ENCODE data around the gene KRT17. TPM values are rescaled to one million over a fixed set of nuclear protein-coding genes. Genes with fewer than 3 reads are reported as not detected.

The KRT17 gene
- total RNA-seq (not detected), total RNA-seq (0.12 to 0.38 reads per million in 2 donors)

DNA sequence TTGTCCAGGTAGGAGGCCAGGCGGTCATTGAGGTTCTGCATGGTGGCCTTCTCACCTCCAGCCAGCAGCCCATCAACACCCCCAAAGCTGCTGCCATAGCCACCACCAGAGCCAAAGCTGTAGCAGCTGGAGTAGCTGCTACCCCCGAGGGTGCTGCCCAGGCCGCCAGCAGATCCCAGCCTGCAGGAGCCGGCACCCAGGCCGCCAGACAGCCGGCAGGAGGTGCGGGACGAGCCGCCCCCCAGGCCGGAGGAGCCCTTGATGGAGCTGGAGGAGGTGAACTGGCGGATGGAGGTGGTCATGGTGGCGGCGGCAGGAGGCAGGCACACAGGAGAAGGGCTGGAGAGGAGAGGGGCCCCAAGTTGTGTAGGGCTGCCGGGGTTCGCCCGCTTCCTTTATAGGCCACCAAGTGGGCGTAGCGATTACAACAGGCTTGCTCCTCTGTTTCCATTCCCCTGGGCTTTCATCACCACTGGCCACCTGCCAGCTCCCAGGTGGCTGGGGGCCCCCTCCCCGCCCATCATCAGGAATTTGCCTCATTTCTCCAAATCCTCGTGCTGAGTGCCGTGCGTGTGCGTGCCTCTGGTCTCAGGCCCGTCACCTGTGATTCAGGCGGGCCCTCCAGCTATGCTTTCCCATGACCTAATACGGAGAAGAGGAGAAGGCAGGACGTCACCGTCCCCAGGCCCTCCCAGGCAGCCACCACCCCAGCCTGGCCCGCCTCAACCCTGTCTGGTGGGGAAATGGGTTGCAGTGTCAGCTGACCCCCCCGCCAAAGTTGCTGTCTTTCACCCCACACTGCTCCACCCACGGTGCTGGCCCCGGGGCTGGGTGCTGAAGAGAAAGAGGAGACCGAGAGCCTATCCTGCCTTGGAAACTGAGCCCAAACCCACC is at the start of gene KRT17:
Gene KRT17, minus strand, starts transcription at position 368 of the 894 bp plus-strand sequence. Its CDS starts 66 bp downstream, at position 302.
- DNase-seq (no peak), ATAC-seq (no peak)
- Mint-ChIP-seq H3K27ac (no peak within 1 kb of the TSS), H3K4me3 (no peak within 1 kb of the TSS), H3K4me1 (peaks cover 4% of the 10 kb centered on the region), H3K36me3 (ENCODE audit: low read depth) (peaks cover 3% of the 10 kb centered on the region), H3K27me3 (peaks cover 53% of the 10 kb centered on the region)
- no peaks in the 10 kb centered on the region for H3K9me3 ChIP-seq (ENCODE audit: control insufficient read depth, low read length, poor library complexity, severe bottlenecking)

DNA sequence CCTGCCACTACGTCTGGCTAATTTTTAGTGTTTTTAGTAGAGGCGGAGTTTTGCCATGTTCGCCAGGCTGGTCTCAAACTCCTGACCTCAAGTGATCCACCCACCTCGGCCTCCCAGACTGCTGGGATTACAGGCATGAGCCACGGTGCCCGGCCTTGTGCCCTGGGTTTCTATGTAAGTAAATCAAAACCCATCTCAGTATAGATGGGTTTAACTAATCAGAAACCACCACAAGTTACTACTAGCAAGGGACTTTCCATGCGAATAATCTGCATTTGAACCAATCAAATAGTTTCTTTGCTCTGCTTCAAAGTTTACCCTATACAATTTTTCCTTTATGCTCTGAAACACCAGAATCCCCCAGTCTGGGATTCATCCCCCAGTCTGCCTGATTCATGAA is 47.8 kb upstream of the KRT17 start:
- no peak for ATAC-seq
- H3K4me1 Mint-ChIP-seq: peaks cover 21% of the 10 kb centered on the region

DNA sequence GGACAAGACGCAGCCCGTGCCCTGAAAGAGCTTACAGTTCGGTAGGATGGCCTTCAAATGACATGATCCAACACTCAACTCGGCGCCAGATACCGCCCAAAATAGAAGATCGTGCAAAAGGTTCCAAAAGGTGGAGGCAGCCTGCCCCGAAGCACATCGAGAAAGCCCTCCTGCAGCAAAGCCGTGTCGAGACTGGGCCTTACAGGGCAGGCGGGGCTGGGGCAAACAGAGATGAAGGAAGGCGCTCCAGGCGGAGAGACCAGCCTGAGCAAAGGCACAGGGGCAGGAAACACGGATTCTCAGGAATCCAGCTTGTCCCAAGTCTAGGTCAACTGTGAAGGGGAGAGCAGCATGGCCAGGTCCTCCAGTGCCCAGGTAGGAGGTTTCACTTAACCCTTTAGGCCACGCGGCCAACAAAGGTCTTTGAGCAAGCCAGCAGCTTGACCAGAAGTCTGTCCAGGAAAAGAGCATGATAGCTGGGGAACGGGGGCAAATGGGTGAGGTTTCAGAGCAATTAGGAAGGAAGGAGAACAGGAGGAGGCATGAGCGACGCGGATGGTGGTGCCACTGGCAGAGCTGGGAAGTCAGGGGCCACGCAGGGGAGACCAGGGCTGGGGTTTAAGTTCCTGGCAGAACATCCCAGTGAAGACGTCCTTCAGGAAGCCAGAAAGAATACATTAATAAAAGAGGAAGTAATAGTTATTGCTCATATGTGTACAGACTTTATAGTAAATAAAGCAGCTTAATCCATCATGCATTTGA is 43.1 kb upstream of the KRT17 start:
- Mint-ChIP-seq H3K36me3 (ENCODE audit: low read depth) (no peaks in the 10 kb centered on the region), H3K4me3 (peak overlapping the region; percentile 95), H3K27me3 (no peaks in the 10 kb centered on the region), H3K4me1 (peaks cover 25% of the 10 kb centered on the region), H3K27ac (peak overlapping the region; percentile 99)
- no peak for DNase-seq
- H3K9me3 ChIP-seq (ENCODE audit: control insufficient read depth, low read length, poor library complexity, severe bottlenecking): no peaks in the 10 kb centered on the region
- ATAC-seq: no peak

More for the DNA sequence above, 47.8 kb upstream of the KRT17 start:
- Mint-ChIP-seq H3K4me3 (no peak overlapping the region), H3K27ac (no peak overlapping the region), H3K36me3 (ENCODE audit: low read depth) (no peaks in the 10 kb centered on the region), H3K27me3 (no peaks in the 10 kb centered on the region)
- no peak for DNase-seq
- H3K9me3 ChIP-seq (ENCODE audit: control insufficient read depth, low read length, poor library complexity, severe bottlenecking): no peaks in the 10 kb centered on the region

DNA sequence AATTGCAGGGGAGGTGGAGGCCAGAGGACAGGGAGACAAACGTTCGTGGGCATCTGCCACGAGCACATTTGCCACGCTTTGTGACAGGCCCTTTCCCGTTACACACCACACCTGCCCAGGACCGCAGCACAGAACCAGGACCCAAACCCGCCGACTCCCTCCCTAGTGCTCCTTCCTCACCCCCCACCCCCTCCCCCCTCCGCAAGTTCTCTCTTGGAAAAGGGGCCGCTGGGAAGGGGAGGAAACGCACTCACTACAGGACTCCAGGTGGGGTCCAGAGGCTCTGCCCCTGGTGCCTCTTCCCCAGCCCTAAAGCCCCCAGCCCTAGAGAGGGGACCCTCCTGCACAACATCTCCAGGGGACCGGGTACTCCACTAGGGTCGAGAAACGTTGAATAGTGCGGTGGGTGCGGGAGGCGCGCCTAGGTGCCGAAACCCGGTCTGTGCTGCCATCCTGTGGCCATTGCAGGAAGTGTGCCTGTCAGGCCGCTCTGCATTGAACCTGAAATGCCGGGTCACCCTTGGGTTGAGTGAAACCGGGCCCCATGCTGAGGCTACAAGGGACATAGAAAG is 42.4 kb upstream of the KRT17 start:
- peak; percentile 62 for ATAC-seq
- no peaks in the 10 kb centered on the region for H3K9me3 ChIP-seq (ENCODE audit: control insufficient read depth, low read length, poor library complexity, severe bottlenecking)
- Mint-ChIP-seq H3K27me3 (no peaks in the 10 kb centered on the region), H3K4me3 (peak overlapping the region; percentile 95), H3K4me1 (peaks cover 25% of the 10 kb centered on the region), H3K27ac (peak overlapping the region; percentile 99), H3K36me3 (ENCODE audit: low read depth) (no peaks in the 10 kb centered on the region)
- peak; percentile 76 to 88 (median 77) for DNase-seq

DNA sequence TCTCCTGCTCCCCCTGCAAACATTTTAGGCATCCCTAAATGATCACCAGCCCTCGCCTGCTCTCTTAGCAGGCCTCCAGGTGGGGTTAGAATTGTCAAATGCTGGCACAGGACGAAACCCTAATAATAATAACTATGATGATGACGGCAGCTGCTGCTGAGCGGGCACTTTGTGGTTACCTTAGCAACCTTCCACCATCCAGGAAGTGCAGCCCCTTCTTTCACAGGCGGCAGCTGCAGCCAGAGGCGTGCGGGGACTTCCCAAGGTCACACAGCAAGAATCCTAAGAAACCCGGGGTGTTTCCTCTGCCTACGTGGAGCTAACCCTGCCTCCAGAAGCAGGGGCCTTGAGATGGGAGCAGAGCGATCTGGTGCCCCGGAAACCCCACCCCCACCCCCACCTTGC is 41.9 kb upstream of the KRT17 start:
- H3K9me3 ChIP-seq (ENCODE audit: control insufficient read depth, low read length, poor library complexity, severe bottlenecking): no peaks in the 10 kb centered on the region
- DNase-seq: peak; percentile 59 to 80 (median 70)
- no peaks in the 10 kb centered on the region for H3K27me3 Mint-ChIP-seq
- H3K27ac Mint-ChIP-seq: peak overlapping the region; percentile 99
- ATAC-seq: peak; percentile 79
- peaks cover 25% of the 10 kb centered on the region for H3K4me1 Mint-ChIP-seq
- no peaks in the 10 kb centered on the region for H3K36me3 Mint-ChIP-seq (ENCODE audit: low read depth)
- peak overlapping the region; percentile 95 for H3K4me3 Mint-ChIP-seq

DNA sequence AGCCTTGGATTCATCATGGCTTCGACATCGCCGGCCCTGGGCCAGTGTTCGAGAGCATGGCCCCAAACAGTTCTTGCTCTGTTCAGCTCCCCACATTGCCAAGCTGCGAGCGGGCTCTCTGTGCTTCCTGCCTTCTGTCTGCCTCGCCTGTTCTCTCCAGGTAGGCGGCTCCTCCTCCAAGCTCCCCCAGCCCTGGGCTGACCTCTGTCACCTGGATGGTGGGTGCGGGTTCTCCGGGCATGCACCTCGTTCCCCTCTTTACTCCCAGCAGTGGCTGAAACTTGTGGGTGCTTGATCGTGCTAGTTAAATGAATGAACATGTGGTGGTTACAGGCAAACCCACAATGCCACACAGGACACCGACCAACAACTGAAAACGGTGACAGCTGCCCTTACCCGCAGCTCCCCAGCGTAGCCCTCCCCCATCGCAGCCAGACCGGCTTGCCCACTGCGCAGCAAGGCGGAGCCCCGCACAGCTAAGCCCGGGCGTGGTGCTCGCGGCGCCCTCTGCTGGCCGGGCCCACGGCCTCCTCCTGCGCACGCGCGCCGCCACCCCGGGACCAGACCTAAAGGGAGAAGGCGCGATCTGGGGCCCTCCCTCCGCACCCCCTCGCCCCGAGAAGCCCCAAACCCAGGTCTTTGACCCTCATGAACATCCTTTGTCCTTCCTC is 41.3 kb upstream of the KRT17 start:
- DNase-seq (peak; percentile 88 to 94 (median 91)), ATAC-seq (peak; percentile 80)
- H3K4me1 Mint-ChIP-seq: peaks cover 25% of the 10 kb centered on the region
- H3K27me3 Mint-ChIP-seq: no peaks in the 10 kb centered on the region
- no peaks in the 10 kb centered on the region for H3K36me3 Mint-ChIP-seq (ENCODE audit: low read depth)
- H3K4me3 Mint-ChIP-seq: peak overlapping the region; percentile 95
- no peaks in the 10 kb centered on the region for H3K9me3 ChIP-seq (ENCODE audit: control insufficient read depth, low read length, poor library complexity, severe bottlenecking)
- peak overlapping the region; percentile 99 for H3K27ac Mint-ChIP-seq

DNA sequence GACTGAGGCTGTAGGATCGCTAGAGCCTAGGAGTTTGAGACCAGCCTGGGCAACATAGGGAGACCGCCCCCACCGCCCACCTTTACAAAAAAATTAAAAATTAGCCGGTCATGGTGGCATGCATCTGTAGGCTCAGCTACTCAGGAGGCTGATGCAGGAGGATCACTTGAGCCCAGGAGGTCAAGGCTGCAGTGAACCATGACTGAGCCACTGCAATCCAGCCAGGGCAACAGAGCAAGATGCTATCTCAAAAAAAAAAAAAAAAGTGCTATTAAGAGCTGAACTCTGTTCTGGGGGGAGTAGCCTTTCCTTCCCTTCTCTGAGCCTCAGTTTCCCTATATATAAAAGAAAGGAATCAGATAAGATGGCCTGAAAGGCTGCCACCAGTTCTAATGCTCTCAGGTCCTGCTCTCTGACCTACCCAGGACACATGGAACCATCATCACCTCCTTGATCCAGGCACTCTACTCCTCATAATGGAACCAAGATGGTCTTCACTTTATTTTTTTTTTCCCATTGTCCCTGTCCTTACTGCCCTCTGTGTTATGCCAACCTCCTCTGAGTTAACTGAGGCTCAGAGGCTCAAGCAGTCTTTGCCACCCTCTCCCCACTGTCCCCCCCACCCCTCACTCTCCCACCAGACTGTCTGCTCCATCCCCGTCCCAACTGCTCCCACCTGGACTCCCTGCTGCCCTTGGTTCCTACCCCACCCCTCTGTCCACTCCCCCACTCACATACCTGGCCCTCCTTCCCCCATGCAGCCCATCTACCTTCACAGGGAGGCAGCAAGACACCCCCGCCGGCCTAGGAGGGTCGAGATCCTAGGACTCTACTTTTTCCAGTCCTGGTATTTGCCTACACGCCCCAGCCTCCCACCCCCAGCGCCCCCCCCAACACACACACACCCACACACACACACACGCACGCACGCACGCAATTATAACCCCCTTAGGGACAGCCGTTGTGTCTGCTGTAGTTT is 40.5 kb upstream of the KRT17 start:
- Mint-ChIP-seq H3K4me3 (peak overlapping the region; percentile 95), H3K4me1 (peaks cover 25% of the 10 kb centered on the region), H3K36me3 (ENCODE audit: low read depth) (no peaks in the 10 kb centered on the region), H3K27me3 (no peaks in the 10 kb centered on the region), H3K27ac (peak overlapping the region; percentile 99)
- no peaks in the 10 kb centered on the region for H3K9me3 ChIP-seq (ENCODE audit: control insufficient read depth, low read length, poor library complexity, severe bottlenecking)
- no peak for ATAC-seq
- no peak for DNase-seq

DNA sequence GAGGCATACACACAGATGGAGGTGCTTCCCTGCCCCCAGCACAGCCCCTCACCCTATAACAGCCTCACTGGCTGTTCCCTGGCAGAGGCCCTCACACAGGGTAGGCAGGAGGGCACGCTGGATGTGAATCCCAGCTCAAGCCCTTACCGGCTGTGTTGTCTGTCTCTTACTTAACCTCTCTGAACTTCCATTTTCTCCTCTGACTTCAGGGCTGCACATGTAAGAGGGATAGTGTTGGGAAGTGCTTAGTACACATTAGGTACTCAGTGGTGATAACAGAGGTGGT is 39.7 kb upstream of the KRT17 start:
- H3K36me3 Mint-ChIP-seq (ENCODE audit: low read depth): no peaks in the 10 kb centered on the region
- H3K9me3 ChIP-seq (ENCODE audit: control insufficient read depth, low read length, poor library complexity, severe bottlenecking): no peaks in the 10 kb centered on the region
- no peak for DNase-seq
- no peaks in the 10 kb centered on the region for H3K27me3 Mint-ChIP-seq
- peaks cover 22% of the 10 kb centered on the region for H3K4me1 Mint-ChIP-seq
- H3K4me3 Mint-ChIP-seq: no peak overlapping the region
- peak overlapping the region; percentile 99 for H3K27ac Mint-ChIP-seq
- no peak for ATAC-seq

DNA sequence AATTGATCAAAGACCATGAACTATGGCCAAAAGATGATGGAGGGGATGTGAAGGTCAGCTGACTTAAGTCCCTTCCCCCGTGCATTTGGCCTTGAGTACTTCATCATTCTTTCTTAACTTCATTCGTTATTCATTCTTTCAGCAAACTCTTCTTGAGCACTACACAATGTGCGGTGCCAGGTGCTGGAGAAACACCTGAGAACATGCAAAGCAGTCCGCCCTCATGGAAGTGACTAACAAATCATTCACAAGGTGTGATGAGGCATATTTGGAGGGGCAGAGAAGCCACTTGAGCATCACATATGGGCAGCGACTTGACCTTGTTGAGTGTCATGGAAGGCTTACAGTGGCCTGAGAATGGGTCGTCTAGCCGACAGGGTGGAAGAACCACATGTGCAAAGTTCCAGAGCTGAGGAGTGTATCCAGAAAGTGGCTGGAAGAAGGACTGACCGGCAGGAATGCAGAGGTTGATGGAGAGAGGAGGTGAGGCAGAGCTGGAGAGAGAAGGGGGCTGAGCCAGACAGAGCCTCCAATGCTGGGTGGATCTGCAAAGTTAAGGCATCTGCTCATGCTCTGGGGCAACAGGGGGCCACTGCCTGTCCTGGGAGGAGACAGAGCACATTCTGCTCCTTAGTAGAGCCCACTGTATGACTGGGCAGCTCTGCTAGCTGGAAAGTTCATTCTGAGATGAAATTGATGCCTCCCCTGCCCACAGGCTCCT is 39.2 kb upstream of the KRT17 start:
- no peaks in the 10 kb centered on the region for H3K9me3 ChIP-seq (ENCODE audit: control insufficient read depth, low read length, poor library complexity, severe bottlenecking)
- Mint-ChIP-seq H3K4me3 (peak overlapping the region; percentile 25), H3K27ac (peak overlapping the region; percentile 39), H3K4me1 (peaks cover 22% of the 10 kb centered on the region), H3K27me3 (no peaks in the 10 kb centered on the region), H3K36me3 (ENCODE audit: low read depth) (no peaks in the 10 kb centered on the region)
- DNase-seq: no peak
- no peak for ATAC-seq

DNA sequence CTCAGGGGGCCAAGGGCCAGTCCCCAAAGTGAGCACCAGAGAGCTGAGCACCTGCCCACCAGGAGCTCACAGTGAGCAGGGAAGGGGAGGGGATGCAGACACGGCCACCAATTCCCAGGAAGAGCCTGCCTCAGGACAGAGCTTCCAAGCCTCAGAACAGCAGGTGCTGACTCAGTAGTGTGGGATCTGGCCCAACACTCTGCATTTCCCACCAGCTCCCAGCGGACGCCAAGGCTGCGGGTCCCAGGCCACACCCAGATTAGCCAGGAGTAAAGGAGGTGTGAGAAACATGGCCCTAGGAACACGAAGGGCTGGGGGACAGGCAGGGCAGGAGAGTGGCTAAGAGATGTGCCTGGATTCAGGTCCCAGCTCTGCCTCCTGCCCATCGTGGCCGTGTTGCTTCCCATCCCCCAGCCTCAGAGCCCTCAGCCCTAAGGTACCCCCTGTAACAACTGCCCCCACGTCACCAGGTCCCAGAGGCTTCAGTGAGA is 35.9 kb upstream of the KRT17 start:
- no peaks in the 10 kb centered on the region for H3K36me3 Mint-ChIP-seq (ENCODE audit: low read depth)
- peaks cover 3% of the 10 kb centered on the region for H3K4me1 Mint-ChIP-seq

DNA sequence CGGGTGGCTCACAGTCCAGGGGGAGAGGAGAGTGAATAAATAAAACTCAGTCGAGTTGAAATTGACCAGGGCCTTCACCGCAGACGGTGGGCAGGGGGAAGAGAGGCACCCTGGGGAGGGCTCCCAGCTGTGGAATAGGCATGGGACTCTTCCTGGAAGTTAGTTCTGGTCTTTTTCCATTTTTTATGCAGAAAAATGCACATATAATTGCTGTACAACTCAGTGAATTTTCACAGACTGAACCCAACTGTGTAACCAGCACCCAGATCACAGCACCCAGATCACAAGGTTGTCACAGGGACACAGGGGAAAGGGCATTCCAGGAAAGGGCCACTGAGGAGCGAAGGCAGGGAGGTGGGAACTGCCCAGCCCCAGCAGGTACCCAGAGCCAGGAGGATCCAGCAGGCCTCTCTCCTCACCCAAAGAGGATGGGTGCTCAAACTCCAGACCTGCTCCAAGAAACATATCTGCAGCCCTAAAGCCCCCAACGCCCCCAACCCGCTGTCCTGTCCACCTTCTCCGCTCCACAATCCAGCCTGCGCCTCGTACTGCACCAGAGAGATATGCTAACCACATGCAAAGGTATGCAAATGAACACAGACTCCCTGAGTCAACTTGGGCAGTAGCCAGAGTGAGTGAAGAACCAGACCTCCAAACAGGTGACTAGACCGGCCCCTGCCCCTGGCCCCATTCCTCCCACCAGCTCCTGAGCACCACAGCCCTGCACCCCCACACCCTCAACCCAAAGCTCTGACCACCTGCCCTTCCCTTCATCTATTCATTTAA is 35.2 kb upstream of the KRT17 start:
- no peak overlapping the region for H3K4me3 Mint-ChIP-seq
- peak overlapping the region; percentile 14 for H3K27ac Mint-ChIP-seq
- ATAC-seq: no peak
- peaks cover 10% of the 10 kb centered on the region for H3K27me3 Mint-ChIP-seq
- H3K9me3 ChIP-seq (ENCODE audit: control insufficient read depth, low read length, poor library complexity, severe bottlenecking): no peaks in the 10 kb centered on the region
- no peaks in the 10 kb centered on the region for H3K36me3 Mint-ChIP-seq (ENCODE audit: low read depth)
- H3K4me1 Mint-ChIP-seq: no peaks in the 10 kb centered on the region
- no peak for DNase-seq

More for the DNA sequence above, 35.9 kb upstream of the KRT17 start:
- H3K27ac Mint-ChIP-seq: no peak overlapping the region
- no peak for ATAC-seq
- H3K27me3 Mint-ChIP-seq: peaks cover 10% of the 10 kb centered on the region
- no peak for DNase-seq
- no peak overlapping the region for H3K4me3 Mint-ChIP-seq
- H3K9me3 ChIP-seq (ENCODE audit: control insufficient read depth, low read length, poor library complexity, severe bottlenecking): no peaks in the 10 kb centered on the region

Measured in T-helper 17 cell (primary cell).